ENCODE results near the gene FAM53B.

DNA sequence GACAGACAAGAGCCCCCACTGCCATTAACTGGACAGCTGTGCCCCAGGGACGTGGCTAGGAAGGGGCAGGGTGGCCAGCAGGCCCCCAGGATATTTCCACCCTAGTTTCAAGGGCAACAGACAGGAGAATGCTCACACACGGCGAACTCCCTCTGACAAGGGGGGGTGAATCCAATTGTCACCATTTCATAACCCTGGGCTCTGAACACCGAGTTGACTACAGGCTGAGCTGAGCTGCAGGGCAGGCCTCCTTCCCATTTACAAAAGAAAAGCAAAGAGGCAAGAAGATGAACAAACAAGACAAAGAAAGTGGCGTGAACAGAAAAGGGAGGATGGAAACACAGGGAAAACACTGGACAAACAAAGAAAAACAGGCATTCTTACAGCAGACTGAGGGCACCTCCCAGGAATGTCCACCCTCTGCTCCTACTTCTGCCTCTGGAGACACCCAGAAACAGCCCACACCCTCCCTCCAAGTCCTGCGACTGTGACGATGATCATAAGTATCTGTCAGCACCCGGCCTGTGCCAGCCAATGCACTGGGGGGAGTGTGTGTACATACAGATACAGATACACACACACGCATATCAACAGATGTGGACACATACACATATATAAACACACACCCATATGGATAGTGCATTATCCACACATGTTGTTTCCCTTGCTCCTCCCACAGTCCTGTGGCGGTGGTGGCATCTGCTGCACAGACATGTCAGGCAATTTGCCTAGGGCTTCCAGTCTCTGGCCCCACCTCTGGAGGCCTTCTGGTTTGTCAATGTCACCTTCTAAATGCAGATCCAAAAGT, 66.2 kb downstream of the FAM53B start:
- TF ChIP-seq, protein P1, sequence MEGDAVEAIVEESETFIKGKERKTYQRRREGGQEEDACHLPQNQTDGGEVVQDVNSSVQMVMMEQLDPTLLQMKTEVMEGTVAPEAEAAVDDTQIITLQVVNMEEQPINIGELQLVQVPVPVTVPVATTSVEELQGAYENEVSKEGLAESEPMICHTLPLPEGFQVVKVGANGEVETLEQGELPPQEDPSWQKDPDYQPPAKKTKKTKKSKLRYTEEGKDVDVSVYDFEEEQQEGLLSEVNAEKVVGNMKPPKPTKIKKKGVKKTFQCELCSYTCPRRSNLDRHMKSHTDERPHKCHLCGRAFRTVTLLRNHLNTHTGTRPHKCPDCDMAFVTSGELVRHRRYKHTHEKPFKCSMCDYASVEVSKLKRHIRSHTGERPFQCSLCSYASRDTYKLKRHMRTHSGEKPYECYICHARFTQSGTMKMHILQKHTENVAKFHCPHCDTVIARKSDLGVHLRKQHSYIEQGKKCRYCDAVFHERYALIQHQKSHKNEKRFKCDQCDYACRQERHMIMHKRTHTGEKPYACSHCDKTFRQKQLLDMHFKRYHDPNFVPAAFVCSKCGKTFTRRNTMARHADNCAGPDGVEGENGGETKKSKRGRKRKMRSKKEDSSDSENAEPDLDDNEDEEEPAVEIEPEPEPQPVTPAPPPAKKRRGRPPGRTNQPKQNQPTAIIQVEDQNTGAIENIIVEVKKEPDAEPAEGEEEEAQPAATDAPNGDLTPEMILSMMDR (conservative IDR thresholded peaks at IDR 0.05; ENCODE audit: low read length): no peak
- no peak for TF ChIP-seq EZH2phosphoT487 (IDR thresholded peaks at IDR 0.05; ENCODE audit: borderline replicate concordance, low read depth, low read length)
